Endothelial cell of umbilical vein (primary cell): ENCODE measurements around the gene DBNDD2. TPM values are rescaled to one million over a fixed set of nuclear protein-coding genes. Genes with fewer than 3 reads are reported as not detected.

Source experiments
- BruUV-seq: library from RNA; stranded (reverse); fragments of 400-500 nt; replicated peaks from 2 replicates; lab custom pipeline; 2021; lab: Mats Ljungman, UMichigan
- CTCF ChIA-PET: fragments of 300-600, 350-600 bp; sonication (Branson Sonifier 250); formaldehyde crosslinking; loops from one replicate; lab custom pipeline; 2021; ENCODE audit warnings: antibody characterized with exemption, inconsistent platforms; lab: Charles Lee
- POLR2A ChIA-PET: fragments of 300-600, 350-600 bp; sonication (Branson Sonifier 250); formaldehyde crosslinking; loops from one replicate; lab custom pipeline; 2021; ENCODE audit warnings: antibody characterized with exemption, inconsistent platforms; lab: Charles Lee
- DNase-seq: peaks from one replicate; pipeline ENCODE4 v3.0.0-alpha.2; 2011; ENCODE audit warnings: low read depth, low spot score
- FAIRE-seq: peaks from 2 replicates; lab custom pipeline; 2011; peaks lifted over from hg19 to GRCh38; lab: Jason Lieb, UNC
- H2AFZ ChIP-seq: 2 replicates; pipeline ENCODE4 v1.6.0; 2012; ENCODE audit warnings: low read depth, low read length, control low read depth, inconsistent platforms
- H3K27ac ChIP-seq: 2 replicates; pipeline ENCODE4 v1.5.1; 2011; ENCODE audit warnings: low read depth, mild to moderate bottlenecking, control low read depth, low read length, moderate library complexity; ENCODE audit not compliant: insufficient read depth
- H3K27me3 ChIP-seq, 2 experiments: 2 replicates each; pipeline versions ENCODE4 v1.6.0 to v1.6.1; 2011; ENCODE audit warnings: low read length in 2 of 2, mixed read lengths in 1 of 2; ENCODE audit not compliant: control insufficient read depth in 2 of 2, insufficient read depth in 2 of 2
- H3K36me3 ChIP-seq, 2 experiments: 2 replicates in 1 of 2; 3 replicates in 1 of 2; pipeline ENCODE4 v1.5.1; 2011; ENCODE audit warnings: low read length in 2 of 2, mild to moderate bottlenecking in 1 of 2, moderate library complexity in 1 of 2; ENCODE audit not compliant: control insufficient read depth in 2 of 2, insufficient read depth in 2 of 2; ENCODE audit errors: extremely low read depth in 1 of 2
- H3K4me1 ChIP-seq: 3 replicates; pipeline ENCODE4 v1.5.1; 2011; ENCODE audit warnings: mild to moderate bottlenecking, low read length; ENCODE audit not compliant: control insufficient read depth, insufficient read depth; ENCODE audit errors: extremely low read depth
- H3K4me2 ChIP-seq: 2 replicates; pipeline ENCODE4 v1.6.1; 2011; ENCODE audit warnings: low read length, control low read depth, mixed read lengths; ENCODE audit not compliant: insufficient read depth
- H3K4me3 ChIP-seq, 3 experiments: fragments of 200-600 bp in 1 of 3; sonication (generic), shearing (Covaris generic) in 1 of 3; replicated peaks in 1 of 3; 2 replicates each; pipeline ENCODE4 v1.5.1; 2011 to 2016; ENCODE audit warnings: control low read depth in 3 of 3, low read length in 3 of 3, mild to moderate bottlenecking in 2 of 3, inconsistent platforms in 1 of 3, low read depth in 1 of 3, moderate library complexity in 1 of 3; ENCODE audit not compliant: insufficient read depth in 1 of 3
- H3K79me2 ChIP-seq: 2 replicates; pipeline ENCODE4 v1.6.0; 2012; ENCODE audit warnings: low read length, inconsistent platforms; ENCODE audit not compliant: control insufficient read depth, insufficient read depth
- H3K9ac ChIP-seq: replicated peaks from 2 replicates; pipeline ENCODE3; 2011; ENCODE audit warnings: low read length, control low read depth; ENCODE audit not compliant: insufficient read depth; ENCODE audit errors: extremely low read depth
- H3K9me1 ChIP-seq: replicated peaks from 3 replicates; pipeline ENCODE4 v1.6.0; 2011; ENCODE audit warnings: mild to moderate bottlenecking, low read length; ENCODE audit not compliant: control insufficient read depth, insufficient read depth; ENCODE audit errors: extremely low read depth
- H3K9me3 ChIP-seq: replicated peaks from 2 replicates; pipeline ENCODE4 v1.5.1; 2012; ENCODE audit warnings: low read length, inconsistent platforms; ENCODE audit not compliant: control insufficient read depth, insufficient read depth
- H4K20me1 ChIP-seq: replicated peaks from 2 replicates; pipeline ENCODE3; 2011; ENCODE audit warnings: mild to moderate bottlenecking, low read length; ENCODE audit not compliant: control insufficient read depth, insufficient read depth; ENCODE audit errors: extremely low read depth
- EZH2 ChIP-seq: IDR thresholded peaks from 2 replicates; pipeline ENCODE4 v1.6.1; 2012; ENCODE audit warnings: borderline replicate concordance, low read depth, mild to moderate bottlenecking, moderate library complexity, low read length, inconsistent platforms; ENCODE audit not compliant: severe bottlenecking
- FOS ChIP-seq: IDR thresholded peaks from 2 replicates; pipeline ENCODE4 v1.6.1; 2011; ENCODE audit warnings: mild to moderate bottlenecking, low read length, moderate library complexity, borderline replicate concordance; ENCODE audit not compliant: insufficient read depth
- GATA2 ChIP-seq: IDR thresholded peaks from 2 replicates; pipeline ENCODE4 v1.7.0; 2011; ENCODE audit warnings: low read depth, mild to moderate bottlenecking, moderate library complexity, mixed read lengths, low read length; ENCODE audit not compliant: insufficient read length, insufficient read depth
- JUN ChIP-seq: IDR thresholded peaks from 2 replicates; pipeline ENCODE4 v1.6.1; 2011; ENCODE audit warnings: borderline replicate concordance, low read depth; ENCODE audit not compliant: insufficient read length, insufficient read depth
- MYC ChIP-seq: IDR thresholded peaks from one replicate; pipeline ENCODE4 v1.6.1; 2011; ENCODE audit warnings: mild to moderate bottlenecking, low read depth, low read length
- POLR2A ChIP-seq: IDR thresholded peaks from 2 replicates; pipeline ENCODE4 v1.6.1; 2012; ENCODE audit warnings: low read depth, mild to moderate bottlenecking, control low read depth, low read length
- POLR2AphosphoS5 ChIP-seq: IDR thresholded peaks from 2 replicates; pipeline ENCODE4 v1.6.1; 2012; ENCODE audit warnings: low read depth, mild to moderate bottlenecking, control low read depth, low read length, moderate library complexity; ENCODE audit not compliant: insufficient read depth
- dilution Hi-C: fragments of 300-500 bp; cut with MboI; formaldehyde crosslinking; loops from one replicate; pipeline ENCODE4 v1.15.0; 2019; ENCODE audit warnings: low sequenced_read_pairs; ENCODE audit not compliant: extremely low pct_ligation_motif_present
- intact Hi-C: fragments of 100-400 bp; cut with micrococcal nuclease; formaldehyde crosslinking; loops from one replicate; pipeline ENCODE4 v1.10.0; 2022
- polyA plus RNA-seq, 4 experiments: library from polyadenylated mRNA; depleted of rRNA in 3 of 4; stranded (reverse) in 3 of 4; unstranded in 1 of 4; fragments of >200 nt; gene quantifications; 2 replicates each; pipeline versions ENCODE4 v1.2.1 to v1.2.3, GENCODE V29; 2011 to 2012; ENCODE audit warnings: missing spikeins in 1 of 4
- total RNA-seq: library from RNA; stranded (reverse); gene quantifications from 2 replicates; pipeline ENCODE4 v1.2.3, GENCODE V29; 2021
- TF ChIP-seq, protein P1 (sequence below), 2 donors: IDR thresholded peaks; 1 replicate in 1 of 2; 2 replicates in 1 of 2; pipeline ENCODE4 v1.5.1; 2011; ENCODE audit warnings: low read length in 2 of 2, mild to moderate bottlenecking in 2 of 2, moderate library complexity in 2 of 2, control low read depth in 1 of 2, inconsistent platforms in 1 of 2, low read depth in 1 of 2; ENCODE audit not compliant: insufficient read depth in 1 of 2; ENCODE audit errors: extremely low read depth in 1 of 2
- TF ChIP-seq, protein P2 (sequence below): IDR thresholded peaks from 2 replicates; pipeline ENCODE4 v1.6.1; 2011; ENCODE audit not compliant: insufficient read depth, insufficient read length

DBNDD2 gene
- total and polyA plus RNA-seq, 2 donors (not counting 3 experiments of a cell fraction or from before 2014, with no cell fraction given), result 15.6 to 27.9 TPM

DNA sequence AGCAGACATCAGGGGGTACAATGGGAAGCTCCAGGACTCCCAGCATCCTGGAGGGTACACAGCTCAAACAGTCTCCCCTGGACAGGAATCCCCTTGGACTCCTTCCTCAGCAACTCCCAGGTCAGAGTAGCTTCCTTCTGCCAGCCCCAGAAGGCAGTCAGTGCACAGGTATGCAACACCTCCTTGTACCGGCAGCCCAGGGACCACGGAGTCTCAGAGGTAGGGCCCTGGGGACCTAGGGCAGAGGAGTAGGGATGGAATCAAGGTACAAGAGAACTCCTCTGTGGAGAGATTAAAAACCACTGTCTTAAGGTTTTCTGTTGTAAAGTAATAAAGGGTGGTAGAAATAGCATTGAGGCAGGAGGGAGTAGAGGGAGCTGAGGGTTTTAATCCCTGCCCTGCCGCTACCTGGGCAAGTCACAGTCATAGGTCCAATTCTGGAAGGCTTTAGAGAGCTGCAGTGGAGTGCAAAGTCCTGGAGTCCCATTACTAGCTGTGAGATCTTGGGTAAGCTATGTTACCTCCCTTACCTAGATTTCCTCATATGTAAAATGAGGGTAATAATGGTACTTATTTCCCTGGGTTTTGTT lies 37.4 kb upstream of the DBNDD2 start:
- no peak for FAIRE-seq
- ChIA-PET POLR2A (interaction anchor here (1.4 to 2.3 kb wide), 2 partner anchors 8 to 24 kb away, joined by 4 to 8 read pairs; partner anchors contain the start of gene SYS1), CTCF (interaction anchor here (0.8 to 9.8 kb wide), 7 partner anchors 23 to 401 kb away, joined by 3 to 416 read pairs (median 5); no protein-coding TSS in a partner anchor)
- Histone ChIP-seq H3K9ac (no peak overlapping the region), H4K20me1 (no peaks in the 10 kb centered on the region), H3K9me1 (no peaks in the 10 kb centered on the region), H3K4me3 (no peak overlapping the region), H3K27me3 (no peaks in the 10 kb centered on the region), H3K4me1 (peaks cover 7% of the 10 kb centered on the region), H3K36me3 (peaks cover 0 to 11% of the 10 kb centered on the region in 2 experiments), H2AFZ (no peak overlapping the region), H3K4me2 (no peak overlapping the region), H3K27ac (no peak overlapping the region), H3K9me3 (no peaks in the 10 kb centered on the region), H3K79me2 (no peaks in the 10 kb centered on the region)
- no peak for TF ChIP-seq GATA2
- no peak for TF ChIP-seq EZH2
- no peak for TF ChIP-seq POLR2AphosphoS5
- no peak for TF ChIP-seq MYC
- no peak for TF ChIP-seq JUN
- TF ChIP-seq, protein P1, sequence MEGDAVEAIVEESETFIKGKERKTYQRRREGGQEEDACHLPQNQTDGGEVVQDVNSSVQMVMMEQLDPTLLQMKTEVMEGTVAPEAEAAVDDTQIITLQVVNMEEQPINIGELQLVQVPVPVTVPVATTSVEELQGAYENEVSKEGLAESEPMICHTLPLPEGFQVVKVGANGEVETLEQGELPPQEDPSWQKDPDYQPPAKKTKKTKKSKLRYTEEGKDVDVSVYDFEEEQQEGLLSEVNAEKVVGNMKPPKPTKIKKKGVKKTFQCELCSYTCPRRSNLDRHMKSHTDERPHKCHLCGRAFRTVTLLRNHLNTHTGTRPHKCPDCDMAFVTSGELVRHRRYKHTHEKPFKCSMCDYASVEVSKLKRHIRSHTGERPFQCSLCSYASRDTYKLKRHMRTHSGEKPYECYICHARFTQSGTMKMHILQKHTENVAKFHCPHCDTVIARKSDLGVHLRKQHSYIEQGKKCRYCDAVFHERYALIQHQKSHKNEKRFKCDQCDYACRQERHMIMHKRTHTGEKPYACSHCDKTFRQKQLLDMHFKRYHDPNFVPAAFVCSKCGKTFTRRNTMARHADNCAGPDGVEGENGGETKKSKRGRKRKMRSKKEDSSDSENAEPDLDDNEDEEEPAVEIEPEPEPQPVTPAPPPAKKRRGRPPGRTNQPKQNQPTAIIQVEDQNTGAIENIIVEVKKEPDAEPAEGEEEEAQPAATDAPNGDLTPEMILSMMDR (IDR thresholded peaks at IDR 0.05; ENCODE audit: extremely low read depth in 1 of 2, insufficient read depth in 1 of 2, low read depth in 1 of 2, low read length in 2 of 2), result no peak
- TF ChIP-seq POLR2A, result no peak
- TF ChIP-seq FOS, result no peak
- TF ChIP-seq, protein P2, sequence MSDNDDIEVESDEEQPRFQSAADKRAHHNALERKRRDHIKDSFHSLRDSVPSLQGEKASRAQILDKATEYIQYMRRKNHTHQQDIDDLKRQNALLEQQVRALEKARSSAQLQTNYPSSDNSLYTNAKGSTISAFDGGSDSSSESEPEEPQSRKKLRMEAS, result no peak
- DNase-seq, result no peak
- dilution Hi-C loops (no loop called here), intact Hi-C loops (no loop called here)
- BruUV-seq, result no TSS peak
